T-helper 17 cell (primary cell): ENCODE results near the gene NXN. TPM values are rescaled to one million over a fixed set of nuclear protein-coding genes. Genes with fewer than 3 reads are reported as not detected.
"Not testable (repeated sequence)": the region's sequence is repeated elsewhere in the genome, so short reads cannot be mapped to it uniquely, and the experiment has no call there.

Source experiments
- ATAC-seq: fragments of 150-1000 bp; cut with Tn5 transposase; 2 replicates; pipeline ENCODE4 v1.10.0; 2021; ENCODE audit warnings: mild to moderate bottlenecking, moderate library complexity
- DNase-seq, 3 donors: peaks; one replicate each; pipeline versions ENCODE4 v3.0.0 to v3.0.0-alpha.2; 2020 to 2021
- H3K9me3 ChIP-seq: one replicate; pipeline ENCODE4 v1.7.0; 2013; ENCODE audit warnings: low read length, mild to moderate bottlenecking; ENCODE audit not compliant: control insufficient read depth, poor library complexity, severe bottlenecking
- H3K27ac Mint-ChIP-seq: one replicate; pipeline ENCODE4 v1.8.0; 2022; ENCODE audit warnings: mild to moderate bottlenecking, moderate library complexity, mixed read lengths
- H3K27me3 Mint-ChIP-seq: one replicate; pipeline ENCODE4 v1.8.0; 2022; ENCODE audit warnings: mixed read lengths
- H3K36me3 Mint-ChIP-seq: one replicate; pipeline ENCODE4 v1.8.0; 2022; ENCODE audit warnings: low read depth, mixed read lengths
- H3K4me1 Mint-ChIP-seq: one replicate; pipeline ENCODE4 v1.8.0; 2022; ENCODE audit warnings: mild to moderate bottlenecking, mixed read lengths
- H3K4me3 Mint-ChIP-seq: one replicate; pipeline ENCODE4 v1.8.0; 2022; ENCODE audit warnings: mild to moderate bottlenecking, moderate library complexity, mixed read lengths
- total RNA-seq, 4 donors: library from RNA in 2 of 4; stranded (reverse) in 2 of 4; gene quantifications; one replicate each; pipeline ENCODE4 v1.2.3 and lab custom pipeline; 2022 to 2026

NXN gene
- total RNA-seq, 2 donors from 2014 or later, result 3.3 to 4.4 TPM

DNA sequence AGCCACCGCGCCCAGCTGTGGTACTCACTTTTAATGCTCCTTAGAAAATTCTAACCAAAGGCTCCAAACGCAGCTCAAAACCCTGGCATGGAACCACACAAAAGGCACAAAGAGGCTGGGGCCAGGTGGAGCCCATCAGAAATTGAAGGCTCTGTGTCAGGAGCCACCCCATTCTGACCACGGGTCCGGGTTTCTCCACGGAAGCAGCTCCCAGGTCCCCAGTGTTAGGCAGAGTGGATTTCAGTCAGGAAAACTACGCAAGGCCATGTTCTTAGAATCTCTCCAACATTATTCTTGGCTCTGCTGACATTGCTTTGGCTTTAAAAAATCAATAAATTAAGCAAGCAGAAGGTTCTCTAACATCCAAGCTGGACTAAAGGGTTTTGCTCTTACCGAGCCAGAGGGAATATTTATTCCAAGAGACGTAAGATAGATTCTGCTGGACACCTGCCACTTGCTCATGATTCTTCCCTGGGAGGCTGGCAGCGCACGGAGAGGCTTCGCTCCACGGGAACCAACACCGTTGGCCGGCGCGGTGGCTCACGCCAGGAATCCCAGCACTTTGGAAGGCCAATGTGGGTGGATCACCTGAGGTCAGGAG lies 93.5 kb downstream of the NXN start:
- Mint-ChIP-seq H3K4me3 (no peak overlapping the region), H3K27me3 (peaks cover 43% of the 10 kb centered on the region), H3K27ac (no peak overlapping the region), H3K36me3 (no peaks in the 10 kb centered on the region), H3K4me1 (peaks cover 5% of the 10 kb centered on the region)
- no peaks in the 10 kb centered on the region for H3K9me3 ChIP-seq
- ATAC-seq (no peak), DNase-seq (no peak)

DNA sequence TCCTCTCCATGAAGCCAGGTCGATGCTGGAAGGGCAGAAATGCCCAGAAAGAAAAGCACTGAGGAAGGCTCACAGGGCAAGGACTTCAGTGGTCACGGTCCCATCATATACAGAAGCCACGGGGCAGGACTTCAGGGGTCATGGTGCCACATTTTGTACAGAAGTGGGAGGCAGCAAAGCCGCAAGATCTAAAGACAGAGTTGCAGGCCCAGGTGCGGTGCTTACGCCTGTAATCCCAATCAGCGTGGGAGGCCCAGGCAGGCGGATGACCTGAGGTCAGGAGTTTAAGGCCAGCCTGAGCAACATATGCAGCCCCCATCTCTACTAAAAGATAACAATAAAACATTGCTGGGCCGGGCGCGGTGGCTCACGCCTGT lies 96.0 kb downstream of the NXN start:
- ATAC-seq, result no peak

GRCh38 chr17:882827-883585 lies 96.6 kb downstream of the NXN start:
- DNase-seq (no peak), ATAC-seq (no peak)
- no peak overlapping the region for H3K27ac Mint-ChIP-seq
- peaks cover 37% of the 10 kb centered on the region for H3K27me3 Mint-ChIP-seq
- H3K36me3 Mint-ChIP-seq, result no peaks in the 10 kb centered on the region
- H3K9me3 ChIP-seq, result no peaks in the 10 kb centered on the region
- no peak overlapping the region for H3K4me3 Mint-ChIP-seq
- peaks cover 7% of the 10 kb centered on the region for H3K4me1 Mint-ChIP-seq

More for the DNA sequence above, 96.0 kb downstream of the NXN start:
- H3K27ac Mint-ChIP-seq, result no peak overlapping the region
- peaks cover 7% of the 10 kb centered on the region for H3K4me1 Mint-ChIP-seq
- DNase-seq, result no peak
- H3K4me3 Mint-ChIP-seq, result no peak overlapping the region
- H3K36me3 Mint-ChIP-seq, result no peaks in the 10 kb centered on the region
- no peaks in the 10 kb centered on the region for H3K9me3 ChIP-seq
- peaks cover 37% of the 10 kb centered on the region for H3K27me3 Mint-ChIP-seq

GRCh38 chr17:881778-882177 lies 97.8 kb downstream of the NXN start:
- ATAC-seq, result no peak

DNA sequence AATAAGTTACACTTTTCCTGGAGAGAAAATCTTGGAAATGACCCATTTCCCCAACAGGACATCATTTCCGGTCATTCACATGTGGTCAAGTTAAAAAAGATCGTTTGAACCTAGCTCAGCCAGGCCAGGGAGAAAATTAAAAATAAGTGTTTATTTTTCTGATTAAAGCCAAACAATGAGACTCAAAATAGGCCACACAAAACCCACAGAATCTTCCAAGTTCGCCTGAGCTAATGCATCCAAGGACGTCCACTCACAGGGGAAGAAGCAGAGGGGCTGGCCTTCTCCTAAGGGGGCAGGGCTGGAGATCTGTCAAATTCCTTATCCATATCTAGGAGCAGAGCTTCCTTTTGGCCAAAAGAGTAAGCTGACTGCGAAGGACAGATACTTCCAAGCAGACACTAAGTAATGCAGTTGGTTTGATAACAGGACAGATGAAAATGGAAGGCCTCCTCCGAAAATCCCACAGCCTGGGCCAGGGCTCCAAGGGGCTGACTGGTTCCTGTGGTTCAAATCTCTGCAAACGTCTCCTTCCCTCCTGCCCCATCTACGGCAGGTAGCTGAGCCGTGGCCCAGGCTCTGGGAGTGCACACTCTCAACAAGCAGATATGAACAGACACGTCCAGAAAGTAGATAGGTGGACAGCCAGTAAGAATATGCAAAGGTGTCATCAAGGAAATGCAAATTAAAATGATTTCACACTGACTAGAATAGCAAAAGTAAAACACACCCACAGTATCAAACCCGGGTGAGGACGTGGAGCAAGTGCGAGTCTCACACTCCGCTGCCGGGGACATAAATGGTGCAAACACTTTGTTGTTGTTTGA lies 98.9 kb downstream of the NXN start:
- H3K36me3 Mint-ChIP-seq, result no peaks in the 10 kb centered on the region
- H3K4me3 Mint-ChIP-seq, result no peak overlapping the region
- H3K4me1 Mint-ChIP-seq, result peaks cover 10% of the 10 kb centered on the region
- peaks cover 42% of the 10 kb centered on the region for H3K27me3 Mint-ChIP-seq
- ATAC-seq (no peak), DNase-seq (no peak)
- H3K27ac Mint-ChIP-seq, result no peak overlapping the region
- H3K9me3 ChIP-seq, result no peaks in the 10 kb centered on the region

More at GRCh38 chr17:881778-882177, 97.8 kb downstream of the NXN start:
- no peak for DNase-seq
- Mint-ChIP-seq H3K4me3 (no peak overlapping the region), H3K27ac (no peak overlapping the region), H3K27me3 (peaks cover 42% of the 10 kb centered on the region), H3K4me1 (peaks cover 7% of the 10 kb centered on the region), H3K36me3 (no peaks in the 10 kb centered on the region)
- no peaks in the 10 kb centered on the region for H3K9me3 ChIP-seq

DNA sequence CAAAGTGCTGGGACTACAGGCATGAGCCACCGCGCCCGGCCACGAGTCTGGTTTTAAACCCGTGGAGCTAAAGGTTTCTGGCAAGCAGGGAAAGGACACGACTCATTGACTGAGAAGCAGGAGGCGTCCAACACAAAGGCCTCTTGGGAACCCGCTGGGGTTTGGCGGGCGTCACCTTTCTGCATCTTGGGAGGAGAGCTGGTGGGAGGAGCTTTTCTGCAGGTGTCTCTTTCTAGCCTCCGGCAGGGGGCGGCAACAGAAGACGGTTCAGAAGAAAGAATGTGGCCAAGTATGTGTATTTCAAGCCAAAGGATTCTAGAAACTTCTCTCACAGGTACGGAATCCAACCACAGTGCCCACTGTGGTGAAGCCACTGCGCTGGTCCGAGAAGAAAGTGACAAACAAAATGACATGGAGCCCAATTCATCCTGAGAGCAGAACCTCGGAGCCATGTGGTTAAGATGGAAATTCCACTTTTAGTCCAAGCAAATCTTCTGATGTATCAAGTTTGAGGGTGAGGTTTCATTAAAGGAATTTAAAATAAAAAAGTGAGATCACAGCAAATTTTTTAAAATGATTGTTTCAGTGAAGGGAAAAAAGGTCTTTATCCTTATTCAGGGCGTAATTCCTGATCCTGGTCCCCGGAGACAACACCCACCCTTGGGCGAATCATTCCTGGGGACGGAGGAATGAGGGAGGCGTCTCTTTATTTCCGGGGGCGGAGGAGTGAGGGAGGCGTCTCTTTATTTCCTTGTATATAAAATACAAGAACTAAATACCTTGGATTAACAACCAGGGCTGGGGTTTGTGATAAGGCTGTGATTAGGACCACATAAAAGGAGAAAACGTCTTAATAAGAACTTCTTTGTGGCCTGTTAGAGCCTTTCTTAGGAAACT lies 99.8 kb downstream of the NXN start:
- DNase-seq (peak; percentile 50 to 59 (median 56)), ATAC-seq (peak; percentile 77)
- H3K9me3 ChIP-seq, result no peaks in the 10 kb centered on the region
- Mint-ChIP-seq H3K4me1 (peaks cover 10% of the 10 kb centered on the region), H3K27ac (no peak overlapping the region), H3K27me3 (peaks cover 45% of the 10 kb centered on the region), H3K36me3 (peaks cover 2% of the 10 kb centered on the region), H3K4me3 (no peak overlapping the region)

- no peak for ATAC-seq
- H3K9me3 ChIP-seq, result no peaks in the 10 kb centered on the region
- Mint-ChIP-seq H3K27me3 (peaks cover 47% of the 10 kb centered on the region), H3K4me1 (peaks cover 10% of the 10 kb centered on the region), H3K36me3 (peaks cover 2% of the 10 kb centered on the region), H3K4me3 (no peak overlapping the region), H3K27ac (no peak overlapping the region)
- no peak for DNase-seq
These were observed 101.9 kb downstream of the NXN start for GRCh38 chr17:877630-878029.

- Mint-ChIP-seq H3K27me3 (peaks cover 40% of the 10 kb centered on the region), H3K4me1 (peaks cover 10% of the 10 kb centered on the region), H3K36me3 (peaks cover 5% of the 10 kb centered on the region), H3K27ac (no peak overlapping the region), H3K4me3 (no peak overlapping the region)
- DNase-seq (no peak), ATAC-seq (peak; percentile 85)
- H3K9me3 ChIP-seq, result no peaks in the 10 kb centered on the region
These were observed 103.3 kb downstream of the NXN start for GRCh38 chr17:876272-876671.

DNA sequence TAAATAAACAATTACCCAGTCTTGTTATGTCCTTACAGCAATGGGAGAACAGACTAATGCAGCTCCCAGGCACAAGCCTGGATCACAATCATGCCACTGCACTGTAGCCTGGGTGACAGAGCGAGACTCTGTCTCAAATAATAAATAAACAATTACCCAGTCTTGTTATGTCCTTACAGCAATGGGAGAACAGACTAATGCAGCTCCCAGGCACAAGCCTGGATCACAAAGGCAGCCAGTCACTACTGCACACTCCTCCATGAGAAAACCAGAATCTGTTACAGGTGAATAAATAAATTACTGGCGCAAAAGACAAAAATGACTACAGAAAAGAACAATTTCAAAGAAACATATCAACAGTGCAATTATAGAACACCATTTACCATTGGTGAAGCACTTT lies 105.0 kb downstream of the NXN start:
- peaks cover 29% of the 10 kb centered on the region for H3K27me3 Mint-ChIP-seq
- not testable (repeated sequence) for H3K4me3 Mint-ChIP-seq, H3K9me3 ChIP-seq, ATAC-seq, H3K4me1 Mint-ChIP-seq, H3K27ac Mint-ChIP-seq, DNase-seq, H3K36me3 Mint-ChIP-seq

DNA sequence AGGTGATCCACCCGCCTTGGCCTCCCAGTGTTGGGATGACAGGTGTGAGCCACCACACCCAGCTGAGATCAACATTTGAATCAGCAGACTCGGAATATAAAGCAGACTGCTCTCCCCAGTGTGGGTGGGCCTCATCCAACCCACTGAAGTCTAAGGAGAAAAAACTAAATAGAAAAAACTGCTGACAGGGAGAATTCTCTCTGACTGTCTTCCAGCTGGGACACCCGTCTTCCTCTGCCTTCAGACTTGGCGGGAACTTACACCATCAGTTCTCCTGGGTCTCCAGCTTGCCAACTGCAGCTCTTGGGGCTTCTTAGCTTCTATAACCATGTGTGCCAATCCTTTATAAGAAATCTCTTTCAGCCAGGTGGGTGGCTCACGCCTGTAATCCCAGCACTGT lies 106.7 kb downstream of the NXN start:
- H3K27me3 Mint-ChIP-seq, result peaks cover 41% of the 10 kb centered on the region
- DNase-seq (no peak), ATAC-seq (no peak)
- H3K27ac Mint-ChIP-seq, result no peak overlapping the region
- no peak overlapping the region for H3K4me3 Mint-ChIP-seq
- no peaks in the 10 kb centered on the region for H3K9me3 ChIP-seq
- peaks cover 8% of the 10 kb centered on the region for H3K36me3 Mint-ChIP-seq
- peaks cover 5% of the 10 kb centered on the region for H3K4me1 Mint-ChIP-seq

DNA sequence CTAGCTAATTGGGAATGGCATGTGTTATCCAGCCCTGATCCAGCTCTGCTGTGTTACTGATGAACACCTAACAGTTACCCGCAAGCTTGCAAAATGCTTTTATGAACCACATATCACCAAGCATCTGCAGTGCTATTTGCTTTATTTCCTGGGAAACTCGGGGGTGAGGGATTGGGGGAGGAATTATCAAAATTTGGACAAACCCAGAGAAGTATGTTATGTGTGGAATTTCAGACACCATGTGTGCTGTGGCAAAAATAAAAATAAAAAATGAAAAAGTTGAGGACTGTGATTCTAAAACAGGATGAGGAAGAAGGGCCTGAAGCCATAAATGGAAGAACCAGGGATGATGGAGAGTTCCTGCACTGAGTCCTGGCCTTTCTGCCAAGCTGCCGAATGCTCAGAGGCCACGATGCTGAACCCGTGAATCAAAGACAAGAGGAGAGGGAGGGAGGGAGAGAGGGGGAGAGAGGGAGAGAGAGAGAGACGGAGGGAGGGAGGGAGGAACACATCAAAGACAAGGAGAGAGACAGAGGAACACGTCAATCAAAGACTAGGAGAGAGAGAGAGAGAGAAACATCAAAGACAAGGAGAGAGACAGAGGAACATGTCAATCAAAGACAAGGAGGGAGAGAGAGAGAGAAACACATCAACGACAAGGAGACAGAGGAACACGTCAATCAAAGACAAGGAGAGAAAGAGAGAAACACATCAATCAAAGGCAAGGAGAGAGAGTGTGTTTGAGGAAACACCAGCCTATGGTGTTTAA lies 107.6 kb downstream of the NXN start:
- Mint-ChIP-seq H3K27ac (no peak overlapping the region), H3K36me3 (peaks cover 8% of the 10 kb centered on the region), H3K4me1 (peaks cover 5% of the 10 kb centered on the region), H3K27me3 (peaks cover 38% of the 10 kb centered on the region), H3K4me3 (no peak overlapping the region)
- no peaks in the 10 kb centered on the region for H3K9me3 ChIP-seq
- no peak for ATAC-seq
- no peak for DNase-seq
